ENCODE data around the gene UST.

Gene UST

DNA sequence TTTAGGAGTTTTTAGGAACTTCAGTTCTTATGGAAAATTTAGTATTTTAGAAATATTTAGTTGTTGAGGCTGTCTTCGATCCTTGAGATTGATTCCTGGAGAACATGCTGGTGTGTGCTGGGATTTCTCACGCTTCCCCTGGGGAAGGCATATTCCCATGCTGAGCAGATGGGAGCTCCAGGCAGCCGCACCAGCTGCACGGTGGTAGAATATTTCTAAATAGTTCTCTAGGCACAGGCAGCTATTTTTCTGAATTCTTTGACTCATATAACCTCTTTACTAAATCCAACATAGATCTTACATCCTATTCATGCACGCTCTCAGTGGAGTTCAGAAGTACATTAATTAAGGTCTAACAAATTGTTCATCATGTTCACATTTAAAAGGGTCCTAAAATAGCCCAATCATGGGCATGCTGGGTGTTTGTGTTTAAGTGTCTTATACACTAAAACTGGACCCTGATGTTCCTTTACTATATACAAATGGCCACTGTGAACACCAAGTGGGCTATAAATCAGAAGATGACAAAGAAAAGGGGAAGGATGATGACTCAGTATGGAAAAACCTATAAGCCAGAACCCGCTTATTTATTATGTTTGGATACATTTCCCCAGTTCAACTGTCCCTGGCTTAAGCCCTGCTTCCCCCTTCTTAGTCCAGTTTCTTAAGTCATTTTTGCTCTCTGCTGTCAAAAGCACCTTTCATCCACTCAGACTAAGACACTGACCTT, 138.5 kb downstream of the UST start:
- no peak overlapping the region for H3K27ac ChIP-seq (ENCODE audit: low read depth, low read length)
- H3K79me2 ChIP-seq (ENCODE audit: control insufficient read depth, low read length): no peaks in the 10 kb centered on the region
- no peaks in the 10 kb centered on the region for H3K9me3 ChIP-seq (ENCODE audit: control insufficient read depth, insufficient read depth, low read length)
- no peaks in the 10 kb centered on the region for H3K36me3 ChIP-seq (ENCODE audit: control insufficient read depth, low read length)
- no peaks in the 10 kb centered on the region for H3K27me3 ChIP-seq (ENCODE audit: control insufficient read depth, low read length)
- H3K4me1 ChIP-seq (ENCODE audit: control insufficient read depth, low read length): no peaks in the 10 kb centered on the region
- no peak overlapping the region for H3K4me2 ChIP-seq (ENCODE audit: low read length)
- H3F3A ChIP-seq (ENCODE audit: control insufficient read depth, insufficient read depth): no peaks in the 10 kb centered on the region
- H3K9me2 ChIP-seq (replicated peaks; ENCODE audit: control insufficient read depth, low read length): no peaks in the 10 kb centered on the region
- H3K4me3 ChIP-seq (ENCODE audit: low read length): no peak overlapping the region
- H4K20me1 ChIP-seq (ENCODE audit: control insufficient read depth, insufficient read depth, low read depth, low read length): no peaks in the 10 kb centered on the region
- TF ChIP-seq CTCF (IDR thresholded peaks at IDR 0.05; ENCODE audit: low read depth, low read length, poor library complexity, severe bottlenecking): no peak
- TF ChIP-seq EZH2phosphoT487 (IDR thresholded peaks at IDR 0.05; ENCODE audit: borderline replicate concordance, low read length): no peak

- no peak overlapping the region for H3K4me2 ChIP-seq (ENCODE audit: low read length)
- no peaks in the 10 kb centered on the region for H3K9me2 ChIP-seq (replicated peaks; ENCODE audit: control insufficient read depth, low read length)
- no peaks in the 10 kb centered on the region for H4K20me1 ChIP-seq (ENCODE audit: control insufficient read depth, insufficient read depth, low read depth, low read length)
- no peaks in the 10 kb centered on the region for H3K27me3 ChIP-seq (ENCODE audit: control insufficient read depth, low read length)
- no peaks in the 10 kb centered on the region for H3K79me2 ChIP-seq (ENCODE audit: control insufficient read depth, low read length)
- TF ChIP-seq CTCF (IDR thresholded peaks at IDR 0.05; ENCODE audit: low read depth, low read length, poor library complexity, severe bottlenecking): no peak
- TF ChIP-seq EZH2phosphoT487 (IDR thresholded peaks at IDR 0.05; ENCODE audit: borderline replicate concordance, low read length): no peak
- no peak overlapping the region for H3K4me3 ChIP-seq (ENCODE audit: low read length)
- H3K36me3 ChIP-seq (ENCODE audit: control insufficient read depth, low read length): no peaks in the 10 kb centered on the region
- no peaks in the 10 kb centered on the region for H3K4me1 ChIP-seq (ENCODE audit: control insufficient read depth, low read length)
- H3F3A ChIP-seq (ENCODE audit: control insufficient read depth, insufficient read depth): no peaks in the 10 kb centered on the region
- no peaks in the 10 kb centered on the region for H3K9me3 ChIP-seq (ENCODE audit: control insufficient read depth, insufficient read depth, low read length)
- no peak overlapping the region for H3K27ac ChIP-seq (ENCODE audit: low read depth, low read length)
Measured at GRCh38 chr6:148885925-148886845, 139.4 kb downstream of the UST start.

DNA sequence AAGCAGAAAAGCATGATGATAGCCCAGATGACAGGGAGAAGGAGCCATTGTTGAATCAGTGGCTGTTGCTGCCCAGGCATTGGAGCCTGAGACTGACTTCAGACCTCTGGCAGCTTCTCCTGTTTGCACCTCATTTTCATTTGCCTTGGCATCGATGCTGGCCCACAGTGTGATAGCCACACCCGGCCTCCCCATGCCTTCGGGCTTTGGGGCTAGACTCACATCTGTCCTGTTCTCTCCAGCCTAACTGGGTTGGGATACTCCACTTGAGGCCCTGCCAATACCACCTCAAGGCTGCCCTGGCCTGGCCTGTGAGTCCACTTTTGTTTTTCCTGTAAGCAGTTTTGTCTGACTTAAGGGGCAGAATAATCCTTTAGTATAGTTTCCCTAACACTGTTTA, 140.4 kb downstream of the UST start:
- Histone ChIP-seq H4K20me1 (ENCODE audit: control insufficient read depth, insufficient read depth, low read depth, low read length) (no peaks in the 10 kb centered on the region), H3K79me2 (ENCODE audit: control insufficient read depth, low read length) (no peaks in the 10 kb centered on the region), H3K9me2 (replicated peaks; ENCODE audit: control insufficient read depth, low read length) (no peaks in the 10 kb centered on the region), H3F3A (ENCODE audit: control insufficient read depth, insufficient read depth) (no peaks in the 10 kb centered on the region), H3K27me3 (ENCODE audit: control insufficient read depth, low read length) (no peaks in the 10 kb centered on the region), H3K4me3 (ENCODE audit: low read length) (no peak overlapping the region), H3K4me1 (ENCODE audit: control insufficient read depth, low read length) (no peaks in the 10 kb centered on the region), H3K9me3 (ENCODE audit: control insufficient read depth, insufficient read depth, low read length) (no peaks in the 10 kb centered on the region), H3K27ac (ENCODE audit: low read depth, low read length) (no peak overlapping the region), H3K4me2 (ENCODE audit: low read length) (no peak overlapping the region), H3K36me3 (ENCODE audit: control insufficient read depth, low read length) (no peaks in the 10 kb centered on the region)
- TF ChIP-seq CTCF (IDR thresholded peaks at IDR 0.05; ENCODE audit: low read depth, low read length, poor library complexity, severe bottlenecking) (no peak), EZH2phosphoT487 (IDR thresholded peaks at IDR 0.05; ENCODE audit: borderline replicate concordance, low read length) (no peak)
